Measurements from ENCODE around the gene IGFBP7.

The IGFBP7 gene

DNA sequence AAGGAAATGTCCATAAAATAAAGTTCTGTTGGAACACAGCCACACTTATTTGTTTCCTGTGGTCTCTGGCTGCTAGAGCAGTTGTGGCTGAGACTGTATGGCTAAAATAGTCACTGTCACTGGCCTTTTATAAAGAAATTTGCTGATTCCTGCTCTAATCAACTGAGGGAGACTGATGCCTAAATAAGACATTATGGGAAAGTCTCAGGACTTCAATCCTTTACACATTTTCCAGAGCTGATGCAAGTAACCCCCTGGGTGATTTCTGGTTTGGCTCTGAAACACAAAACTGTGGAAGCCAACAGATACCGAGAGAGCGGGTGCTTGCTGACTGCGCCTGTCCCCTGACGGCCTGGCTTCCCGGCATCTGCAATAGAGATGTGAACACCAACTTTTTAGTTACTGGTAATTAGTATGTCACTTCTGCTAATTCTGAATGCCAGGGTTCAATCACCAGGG lies 67.4 kb downstream of the IGFBP7 start:
- DNase-seq = no peak
- TF ChIP-seq POLR2A (IDR thresholded peaks at IDR 0.05; ENCODE audit: low read length) (no peak), GATA1 (IDR thresholded peaks at IDR 0.05; ENCODE audit: low read depth, low read length) (no peak)

DNA sequence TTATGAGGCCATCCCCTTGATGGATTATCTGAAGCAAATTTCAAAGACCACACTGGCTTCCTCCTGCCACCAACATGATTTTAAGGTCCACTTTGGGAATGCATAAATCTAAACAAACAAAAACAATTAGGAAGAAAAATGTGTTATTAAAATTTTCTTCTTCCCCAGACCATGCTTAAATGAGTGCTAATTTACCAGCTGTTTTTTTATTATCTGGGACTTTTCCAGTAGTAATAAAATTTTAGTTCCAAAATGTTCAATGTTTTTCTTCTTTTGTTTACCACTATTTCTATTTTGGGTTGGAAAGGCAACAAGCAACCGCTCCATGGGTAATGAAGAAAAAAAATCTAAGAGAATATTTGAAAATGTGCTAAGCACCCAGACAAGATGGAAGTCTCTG lies 69.2 kb downstream of the IGFBP7 start:
- TF ChIP-seq POLR2A (IDR thresholded peaks at IDR 0.05; ENCODE audit: low read length) (no peak), GATA1 (IDR thresholded peaks at IDR 0.05; ENCODE audit: low read depth, low read length) (no peak)
- DNase-seq = no peak

DNA sequence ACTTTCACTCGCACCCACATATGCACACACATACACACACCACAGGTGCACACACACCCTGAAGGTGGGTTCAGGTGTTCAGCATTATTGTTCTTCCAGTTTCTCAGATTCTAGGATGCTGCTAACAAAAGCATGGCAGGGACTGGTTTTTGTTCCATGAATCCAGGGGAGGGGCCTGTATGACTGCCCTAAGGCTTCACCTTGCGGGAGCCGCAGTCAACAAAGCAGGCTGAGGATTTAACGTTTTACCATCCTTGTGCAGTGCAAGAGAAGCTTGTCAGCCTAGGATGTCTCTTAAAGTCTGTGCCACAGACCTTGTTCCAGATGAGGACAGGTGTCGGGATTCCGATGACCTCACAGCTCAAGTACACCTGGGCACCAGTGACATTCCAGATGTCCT lies 69.7 kb downstream of the IGFBP7 start:
- TF ChIP-seq POLR2A (IDR thresholded peaks at IDR 0.05; ENCODE audit: low read length) (no peak), GATA1 (IDR thresholded peaks at IDR 0.05; ENCODE audit: low read depth, low read length) (no peak)
- DNase-seq = peak in 1 of 2 experiments; percentile 3

DNA sequence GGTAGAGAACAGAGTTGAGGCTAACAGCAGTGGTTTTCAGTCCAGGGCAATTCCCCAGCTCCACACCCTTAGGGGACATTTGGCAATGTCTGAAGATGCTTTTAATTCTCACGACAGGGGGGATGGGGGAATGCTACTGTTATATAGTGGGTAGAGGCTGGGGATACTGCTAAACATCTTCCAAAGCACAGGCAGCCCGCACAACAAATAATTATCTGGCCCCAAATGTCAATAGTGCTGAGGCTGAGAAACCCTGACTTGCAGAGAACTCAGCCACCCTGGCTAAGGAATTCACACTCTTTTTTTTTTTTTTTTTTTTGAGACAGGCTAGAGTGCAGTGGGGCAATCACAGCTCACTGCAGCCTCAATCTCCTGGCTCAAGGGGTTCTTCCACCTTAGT lies 70.8 kb downstream of the IGFBP7 start:
- TF ChIP-seq GATA1 (IDR thresholded peaks at IDR 0.05; ENCODE audit: low read depth, low read length) (no peak), POLR2A (IDR thresholded peaks at IDR 0.05; ENCODE audit: low read length) (no peak)
- DNase-seq = no peak

DNA sequence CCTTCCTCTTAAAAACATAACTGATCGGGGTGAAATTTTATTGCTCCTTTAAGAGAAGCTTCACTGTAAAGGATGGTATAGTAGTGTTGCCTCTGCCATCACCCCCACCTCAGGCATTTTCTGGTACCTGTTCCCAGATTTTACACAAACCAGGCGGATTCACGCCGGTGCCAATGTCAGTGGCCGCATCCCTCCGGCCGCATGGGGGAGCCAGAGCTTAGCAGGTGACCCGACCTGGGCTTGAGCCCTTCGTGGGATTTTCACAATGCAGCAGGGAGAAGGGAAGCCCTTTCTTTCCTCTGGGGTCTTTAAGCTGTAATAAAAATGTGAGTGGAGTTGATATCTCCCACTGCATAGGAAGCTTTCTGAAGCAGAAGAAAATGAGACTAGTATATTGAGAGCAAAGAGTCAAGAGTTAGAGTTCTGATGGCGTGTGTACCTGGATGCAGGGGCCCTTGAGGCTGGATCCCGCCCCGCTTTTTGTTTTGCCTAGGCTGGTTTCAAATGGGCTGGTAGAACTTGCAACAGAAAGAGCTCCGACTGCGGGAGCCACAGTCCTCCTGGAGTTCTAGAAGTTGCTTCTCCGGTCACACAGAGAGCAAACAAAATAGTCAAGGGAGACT lies 72.1 kb downstream of the IGFBP7 start:
- peak; percentile 24 to 61 for DNase-seq

DNA sequence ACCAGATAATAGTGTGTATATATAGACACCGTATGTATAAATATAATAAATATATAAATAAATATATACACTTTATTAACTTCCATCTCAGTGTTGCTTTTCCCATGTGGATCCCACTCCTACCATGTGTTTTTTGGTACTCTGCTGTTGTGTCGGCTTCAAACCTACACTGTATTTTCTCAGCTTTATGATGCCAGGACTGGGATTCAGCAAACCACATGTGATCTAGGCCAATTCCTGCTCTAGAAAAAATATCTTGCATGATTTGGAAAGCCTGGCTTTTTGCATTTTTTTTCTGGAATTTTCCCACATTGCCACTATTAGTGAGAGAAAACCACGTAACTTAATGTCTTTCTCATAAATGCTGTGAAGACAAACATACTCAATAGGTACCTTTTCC lies 75.7 kb downstream of the IGFBP7 start:
- DNase-seq = no peak
- TF ChIP-seq POLR2A (IDR thresholded peaks at IDR 0.05; ENCODE audit: low read length) (no peak), GATA1 (IDR thresholded peaks at IDR 0.05; ENCODE audit: low read depth, low read length) (no peak)

More for the DNA sequence above, 72.1 kb downstream of the IGFBP7 start:
- TF ChIP-seq POLR2A (IDR thresholded peaks at IDR 0.05; ENCODE audit: low read length) = no peak
- no peak for TF ChIP-seq GATA1 (IDR thresholded peaks at IDR 0.05; ENCODE audit: low read depth, low read length)

DNA sequence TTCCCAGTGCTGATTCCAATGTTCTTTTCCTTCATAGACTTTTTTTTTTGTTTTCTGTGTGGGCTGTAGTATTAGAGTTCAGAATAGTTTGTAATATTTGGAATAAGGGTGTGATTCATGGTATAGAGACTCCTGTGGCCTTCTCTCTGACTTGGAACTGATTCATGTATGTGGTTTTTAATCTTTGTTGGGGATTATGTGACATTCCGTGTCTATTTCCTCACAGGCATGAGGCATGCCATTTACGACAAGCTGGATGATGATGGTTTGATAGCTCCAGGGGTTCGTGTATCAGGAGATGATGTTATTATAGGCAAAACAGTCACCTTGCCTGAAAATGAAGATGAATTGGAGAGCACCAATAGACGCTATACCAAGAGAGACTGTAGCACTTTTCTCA lies 87.1 kb downstream of the IGFBP7 start:
- TF ChIP-seq GATA1 (IDR thresholded peaks at IDR 0.05; ENCODE audit: low read depth, low read length) = no peak
- TF ChIP-seq POLR2A (IDR thresholded peaks at IDR 0.05; ENCODE audit: low read length) = no peak
- no peak for DNase-seq

DNA sequence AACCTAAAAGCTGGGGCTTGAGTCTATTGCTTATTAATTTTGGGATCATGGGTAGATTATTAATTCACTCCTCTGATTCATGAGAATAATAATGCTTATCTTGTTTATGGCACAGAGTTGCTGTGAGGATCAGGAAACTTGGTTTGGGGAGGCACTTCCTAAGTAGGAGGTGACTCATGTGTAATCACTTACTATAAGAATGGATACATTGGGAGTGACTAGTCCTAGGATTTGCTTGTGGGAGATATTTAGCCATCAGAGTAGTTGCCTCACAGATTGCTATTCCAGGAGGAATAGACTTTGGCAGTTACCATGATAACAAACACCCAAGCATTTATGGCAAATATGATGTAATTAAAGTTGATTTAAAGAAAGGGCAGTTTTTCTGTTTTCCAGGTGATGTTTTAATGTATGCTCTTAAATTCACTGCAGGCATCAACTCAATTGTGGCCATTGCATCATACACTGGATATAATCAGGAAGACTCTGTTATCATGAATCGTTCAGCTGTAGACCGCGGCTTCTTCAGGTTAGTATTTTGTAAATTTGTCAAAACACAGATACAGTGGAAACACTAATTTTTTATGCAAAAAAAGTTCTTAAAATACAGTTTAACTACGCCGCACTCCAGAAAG lies 89.6 kb downstream of the IGFBP7 start:
- DNase-seq = peak in 1 of 2 experiments; percentile 23
- TF ChIP-seq POLR2A (IDR thresholded peaks at IDR 0.05; ENCODE audit: low read length) (no peak), GATA1 (IDR thresholded peaks at IDR 0.05; ENCODE audit: low read depth, low read length) (no peak)

DNA sequence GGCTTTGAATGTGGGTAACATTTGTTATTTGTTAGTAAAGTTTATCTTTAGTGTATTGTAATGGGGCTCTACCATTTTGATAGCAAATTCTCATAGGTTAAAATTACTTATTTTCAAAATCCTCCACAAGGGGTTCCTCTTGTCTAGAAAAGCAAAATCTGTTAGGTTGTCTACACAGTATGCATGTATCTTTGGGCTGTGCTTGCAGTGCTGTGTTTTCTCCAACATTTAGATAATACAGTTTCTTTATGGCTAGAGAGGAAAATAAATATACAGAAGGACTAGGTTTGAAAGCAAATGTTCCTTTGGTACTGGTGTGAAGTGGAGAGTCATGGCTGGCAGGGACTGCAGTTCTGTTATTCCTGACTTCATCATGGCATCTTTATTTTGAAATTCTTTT lies 91.2 kb downstream of the IGFBP7 start:
- DNase-seq = no peak
- TF ChIP-seq GATA1 (IDR thresholded peaks at IDR 0.05; ENCODE audit: low read depth, low read length) (no peak), POLR2A (IDR thresholded peaks at IDR 0.05; ENCODE audit: low read length) (no peak)

DNA sequence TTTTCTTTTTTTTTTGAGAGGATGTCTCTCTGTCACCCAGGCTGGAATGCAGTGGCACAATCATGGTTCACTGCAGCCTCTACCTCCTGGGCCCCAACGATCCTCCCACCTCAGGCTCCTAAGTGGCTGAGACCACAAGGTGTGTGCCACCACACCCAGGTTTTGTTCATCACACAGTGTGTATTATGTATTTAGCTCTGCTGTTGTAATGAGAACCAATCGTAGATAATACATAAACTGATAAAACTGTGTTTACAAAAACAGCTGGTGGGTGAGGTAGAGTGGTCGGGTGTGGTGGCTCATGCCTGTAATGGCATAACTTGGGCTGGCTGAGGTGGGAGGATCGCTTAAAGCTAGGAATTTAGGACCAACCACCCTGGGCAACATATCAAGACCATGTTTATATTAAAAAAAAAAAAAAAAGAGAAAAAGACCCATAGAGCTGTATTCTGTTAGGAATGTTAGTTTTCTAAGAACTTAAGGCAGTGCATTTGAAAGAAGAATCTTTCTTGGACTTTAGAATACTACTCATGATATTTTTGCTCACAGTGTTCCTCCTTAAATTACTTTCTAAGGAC lies 96.6 kb downstream of the IGFBP7 start:
- no peak for DNase-seq
- TF ChIP-seq GATA1 (IDR thresholded peaks at IDR 0.05; ENCODE audit: low read depth, low read length) (no peak), POLR2A (IDR thresholded peaks at IDR 0.05; ENCODE audit: low read length) (no peak)

DNA sequence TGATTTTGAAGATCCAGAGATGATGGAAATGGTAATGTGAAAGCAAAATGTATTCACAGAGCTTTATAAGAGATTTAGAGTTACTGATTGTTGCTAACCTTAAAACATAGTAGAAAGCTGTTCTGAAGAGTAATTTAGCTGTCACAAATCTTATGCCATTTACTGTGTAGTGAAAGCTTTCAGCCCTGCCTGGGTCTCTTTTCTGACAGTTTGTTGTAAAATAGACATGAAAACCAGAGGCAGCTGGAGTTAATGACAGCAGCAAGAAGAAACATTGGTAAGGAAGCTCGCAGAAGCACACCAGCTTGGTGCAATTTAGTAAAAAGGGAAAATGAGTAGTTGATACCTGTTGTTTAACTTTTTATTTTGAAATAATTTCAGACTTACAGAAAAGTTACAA lies 110.4 kb downstream of the IGFBP7 start:
- TF ChIP-seq POLR2A (IDR thresholded peaks at IDR 0.05; ENCODE audit: low read length) (no peak), GATA1 (IDR thresholded peaks at IDR 0.05; ENCODE audit: low read depth, low read length) (no peak)
- DNase-seq = no peak

DNA sequence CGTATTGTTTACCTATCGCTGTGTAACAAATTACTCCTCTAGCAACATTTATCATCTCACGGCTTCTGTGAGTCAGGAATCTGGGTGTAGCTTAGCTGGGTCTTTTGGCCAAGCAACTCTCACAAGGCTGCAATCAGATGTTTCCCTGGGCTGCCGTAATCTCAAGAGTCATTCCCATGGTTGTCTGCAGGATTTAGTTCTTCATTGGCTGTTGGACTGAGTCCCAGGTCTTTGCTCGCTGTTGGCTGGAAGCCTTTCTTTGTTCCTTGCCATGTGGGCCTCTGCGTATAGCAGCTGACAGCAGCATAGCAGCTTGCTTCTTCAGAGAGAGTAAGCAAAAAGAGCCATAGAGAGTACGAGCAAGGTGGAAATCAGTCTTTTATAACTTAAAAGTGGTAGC lies 114.7 kb downstream of the IGFBP7 start:
- TF ChIP-seq GATA1 (IDR thresholded peaks at IDR 0.05; ENCODE audit: low read depth, low read length) = no peak
- TF ChIP-seq POLR2A (IDR thresholded peaks at IDR 0.05; ENCODE audit: low read length) = no peak
- DNase-seq = no peak

DNA sequence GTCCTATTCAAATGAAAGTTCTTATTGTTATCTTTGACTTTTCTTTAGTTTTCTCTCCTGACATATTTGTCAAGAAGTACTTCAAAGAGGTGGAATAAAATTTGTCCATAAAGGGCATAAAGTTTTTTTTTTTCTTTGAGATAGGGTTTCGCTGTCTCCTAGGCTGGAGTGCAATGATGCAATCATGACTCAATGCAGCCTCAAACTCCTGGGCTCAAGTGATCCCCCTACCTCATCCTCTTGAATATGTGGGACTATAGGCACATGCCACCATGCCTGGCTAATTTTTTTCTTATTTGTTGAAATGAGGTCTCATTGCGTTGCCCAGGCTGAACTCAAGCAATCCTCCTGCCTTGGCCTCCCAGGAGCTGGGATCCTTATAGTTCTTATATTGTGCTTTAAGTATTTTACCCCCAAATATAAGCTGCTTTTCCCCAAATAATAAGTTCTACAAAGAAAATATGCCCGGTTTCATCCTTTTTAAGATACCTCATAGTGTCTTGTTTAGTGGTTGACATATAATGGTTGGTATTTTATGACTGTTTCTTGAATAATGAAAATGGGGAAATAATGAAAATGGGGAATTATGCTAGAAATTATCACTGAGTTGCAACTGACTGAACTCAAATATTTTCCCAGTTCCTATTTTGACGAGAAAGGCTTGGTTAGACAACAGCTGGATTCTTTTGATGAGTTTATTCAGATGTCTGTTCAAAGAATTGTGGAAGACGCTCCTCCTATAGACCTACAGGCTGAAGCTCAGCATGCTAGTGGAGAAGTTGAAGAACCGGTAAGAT lies 119.9 kb downstream of the IGFBP7 start:
- no peak for TF ChIP-seq GATA1 (IDR thresholded peaks at IDR 0.05; ENCODE audit: low read depth, low read length)
- TF ChIP-seq POLR2A (IDR thresholded peaks at IDR 0.05; ENCODE audit: low read length) = no peak
- DNase-seq = peak; percentile 21 to 78

DNA sequence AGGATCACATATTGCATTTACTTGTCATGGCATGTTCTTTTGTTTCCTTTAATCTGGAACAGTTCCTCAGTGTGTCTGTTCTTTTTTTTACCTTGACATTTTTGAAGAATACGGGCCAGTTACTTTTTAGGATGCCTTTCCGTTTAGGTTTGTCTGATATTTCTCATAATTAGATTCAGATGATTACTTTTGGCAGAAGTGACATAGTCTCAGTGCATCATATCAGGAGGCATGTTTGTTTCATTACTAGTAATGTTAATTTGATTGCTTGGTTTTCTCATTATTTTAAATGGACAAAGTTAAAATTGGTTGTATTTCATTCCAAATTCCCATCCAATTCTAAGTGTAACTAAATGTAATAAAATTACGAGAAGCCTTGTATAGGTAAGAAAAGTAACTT lies 123.2 kb downstream of the IGFBP7 start:
- TF ChIP-seq POLR2A (IDR thresholded peaks at IDR 0.05; ENCODE audit: low read length) = no peak
- TF ChIP-seq GATA1 (IDR thresholded peaks at IDR 0.05; ENCODE audit: low read depth, low read length) = no peak
- no peak for DNase-seq

Data from erythroblast (primary cell).